Measurements from ENCODE around the gene ST3GAL5.

Gene ST3GAL5

DNA sequence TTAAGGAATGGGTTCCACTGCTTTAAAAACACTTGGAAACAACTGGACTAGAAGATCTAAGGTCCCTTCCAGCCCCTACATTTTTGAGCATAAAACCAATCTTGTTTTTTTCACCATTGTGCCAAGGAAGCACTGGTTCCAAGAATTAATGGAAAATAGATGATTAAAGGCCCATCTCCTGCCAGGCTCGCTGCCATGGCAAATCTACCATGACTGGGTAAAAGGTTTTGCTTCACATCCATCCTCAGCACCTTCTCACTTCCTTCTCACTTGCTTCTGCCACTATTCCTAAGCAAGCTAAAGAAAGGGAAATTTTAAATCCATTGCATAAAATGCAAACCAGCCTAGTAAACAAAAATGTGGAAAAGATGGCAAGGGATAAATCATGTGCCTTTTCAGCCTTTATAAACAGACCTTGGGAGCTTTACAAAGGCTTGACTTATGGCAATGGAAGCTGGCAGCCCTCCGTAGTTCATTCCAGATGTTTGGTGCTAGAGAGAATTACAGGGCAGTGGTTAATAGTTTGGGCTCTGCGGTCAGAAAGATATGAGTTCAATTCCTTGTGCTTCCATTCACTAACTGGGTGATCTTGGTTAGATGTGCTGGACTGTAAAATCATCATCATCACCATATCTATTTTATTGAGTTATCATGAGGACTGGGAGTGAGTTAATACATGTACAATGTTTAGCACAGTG is 27.0 kb upstream of the ST3GAL5 start:
- DNase-seq, result no peak

- no peak for DNase-seq
These were observed 26.1 kb upstream of the ST3GAL5 start for GRCh38 chr2:85914922-85915321.

- no peak for DNase-seq
These were observed 25.4 kb upstream of the ST3GAL5 start for GRCh38 chr2:85913884-85914881.

GRCh38 chr2:85911814-85912692 is 23.3 kb upstream of the ST3GAL5 start:
- DNase-seq, result no peak

- DNase-seq, result no peak
These were observed 22.3 kb upstream of the ST3GAL5 start for GRCh38 chr2:85911097-85911496.

DNA sequence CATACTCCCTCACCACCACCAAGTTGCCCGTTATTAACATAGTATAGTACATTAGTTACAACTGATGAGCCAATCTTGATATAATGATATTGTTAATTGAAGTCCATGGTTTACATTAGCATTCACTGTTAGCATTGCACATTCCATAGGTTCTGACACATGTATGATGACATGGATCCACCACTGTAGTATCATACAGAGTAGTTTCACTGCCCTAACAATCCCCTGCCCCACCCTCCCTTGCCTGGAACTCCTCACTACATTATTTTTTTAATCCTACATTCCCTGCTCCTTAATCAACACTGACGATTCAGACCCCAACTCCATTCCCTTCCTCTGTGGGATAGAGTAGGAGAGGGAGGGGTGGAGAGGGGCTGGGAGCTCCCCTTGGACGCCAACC is 20.2 kb upstream of the ST3GAL5 start:
- no peak for DNase-seq

- no peak for DNase-seq
These were observed 19.7 kb upstream of the ST3GAL5 start for GRCh38 chr2:85908506-85908905.

DNA sequence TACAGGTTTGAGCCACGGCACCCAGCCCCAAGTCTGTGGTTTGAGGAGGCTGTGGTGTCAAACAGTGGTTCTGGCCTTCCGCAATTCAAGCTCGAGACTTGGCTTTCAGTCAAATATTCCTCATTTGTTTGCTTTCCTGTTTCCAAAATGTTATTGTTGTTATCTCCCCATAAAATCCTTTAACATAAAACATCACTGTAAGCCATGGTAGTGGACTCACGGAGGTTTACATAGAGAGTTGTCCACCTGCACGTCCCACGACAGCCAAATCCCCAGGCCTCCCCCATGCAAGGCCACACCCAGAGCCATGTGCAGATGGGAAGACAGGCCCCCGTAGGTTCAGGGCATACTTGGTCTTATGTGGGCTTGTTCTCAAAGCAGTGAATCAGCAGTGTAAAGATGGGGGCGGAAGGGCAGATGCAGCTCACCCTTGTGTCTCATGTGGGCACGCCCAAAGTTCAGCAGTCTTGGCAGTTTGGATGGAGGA is 18.9 kb upstream of the ST3GAL5 start:
- no peak for DNase-seq

DNA sequence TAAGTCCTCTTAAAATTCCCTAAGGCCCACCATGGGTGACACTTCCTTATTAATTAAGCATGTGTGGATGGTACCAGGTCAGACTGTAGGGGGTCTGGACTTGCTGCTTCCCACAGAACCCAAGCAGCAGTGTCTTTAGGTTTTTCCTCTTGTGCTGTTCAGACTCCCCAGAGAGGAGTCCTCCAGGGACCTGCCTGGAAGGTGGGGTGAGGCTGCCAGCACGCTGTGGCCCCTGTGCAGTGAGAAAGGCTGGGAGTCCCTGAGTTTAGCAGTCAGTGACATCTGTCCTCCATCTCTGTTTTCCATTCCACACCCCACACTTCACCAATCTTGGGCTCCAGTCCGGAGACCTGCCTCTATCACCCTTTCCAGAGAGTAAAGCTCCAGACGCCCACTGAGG is 18.0 kb upstream of the ST3GAL5 start:
- no peak for DNase-seq

- no peak for DNase-seq
These were observed 17.1 kb upstream of the ST3GAL5 start for GRCh38 chr2:85905891-85906290.

DNA sequence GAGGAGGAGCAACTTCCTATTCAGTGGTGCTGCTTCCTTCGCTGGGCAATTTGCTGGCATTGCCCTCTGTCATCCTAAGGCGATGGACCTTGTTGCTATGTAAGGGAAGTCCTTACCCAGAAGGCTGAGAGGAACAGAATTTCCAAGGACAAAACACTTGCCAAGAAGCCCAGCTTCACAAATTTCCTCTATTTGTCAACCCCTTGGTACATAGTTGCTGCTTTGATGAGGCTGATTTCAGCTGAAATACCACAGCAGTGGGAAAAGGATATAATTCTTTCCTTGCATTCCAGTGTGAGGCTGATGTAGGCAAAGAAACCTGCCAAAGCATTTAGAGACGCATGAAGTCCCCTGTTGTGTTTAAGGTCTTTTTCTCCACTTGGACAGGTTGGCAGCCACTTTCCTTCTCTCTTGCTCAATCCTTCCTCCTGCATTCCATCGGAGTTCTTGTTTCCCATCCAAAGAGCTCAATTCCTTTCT is 16.4 kb upstream of the ST3GAL5 start:
- DNase-seq, result no peak

DNA sequence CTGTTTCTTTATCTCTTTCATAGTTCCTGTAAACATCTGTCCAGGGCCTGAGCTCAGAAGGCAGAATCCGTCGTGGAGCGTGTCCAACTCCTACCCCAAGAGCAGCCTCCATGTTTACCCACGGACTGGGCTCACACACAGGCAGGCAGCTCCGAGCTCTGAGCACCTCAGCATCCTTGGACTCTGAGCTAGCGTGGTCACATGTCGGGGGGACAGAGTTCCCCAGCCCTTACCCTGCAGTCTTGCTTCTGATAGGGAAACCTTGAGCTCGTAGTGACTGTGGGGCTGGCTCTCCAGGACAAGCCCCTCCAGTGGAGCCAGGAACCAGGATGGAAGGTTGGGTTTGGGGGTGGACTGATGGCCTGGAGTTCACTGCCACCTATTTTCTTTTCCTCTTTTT is 15.1 kb upstream of the ST3GAL5 start:
- no peak for DNase-seq

GRCh38 chr2:85902496-85902895 is 13.7 kb upstream of the ST3GAL5 start:
- no peak for DNase-seq

- DNase-seq, result no peak
These were observed 12.4 kb upstream of the ST3GAL5 start for GRCh38 chr2:85901155-85901554.

DNA sequence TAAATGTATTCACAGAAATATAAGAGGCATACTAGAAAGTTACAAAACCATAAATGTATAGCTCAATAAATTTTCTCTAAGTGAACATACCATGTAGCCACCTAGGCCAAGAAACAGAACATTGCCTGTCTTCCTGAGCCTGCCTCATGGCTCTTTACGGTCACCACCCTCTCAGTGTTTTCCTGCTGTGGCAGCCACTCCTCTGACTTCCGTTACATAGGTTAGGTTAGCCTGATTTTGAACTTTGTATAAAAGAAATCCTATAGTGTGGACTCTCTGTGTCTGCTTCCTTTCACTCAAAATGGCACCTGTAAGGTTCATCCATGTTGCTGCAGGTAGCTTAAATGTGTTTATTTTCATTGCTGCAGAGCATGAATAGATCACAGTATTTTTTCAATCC is 11.6 kb upstream of the ST3GAL5 start:
- no peak for DNase-seq

DNA sequence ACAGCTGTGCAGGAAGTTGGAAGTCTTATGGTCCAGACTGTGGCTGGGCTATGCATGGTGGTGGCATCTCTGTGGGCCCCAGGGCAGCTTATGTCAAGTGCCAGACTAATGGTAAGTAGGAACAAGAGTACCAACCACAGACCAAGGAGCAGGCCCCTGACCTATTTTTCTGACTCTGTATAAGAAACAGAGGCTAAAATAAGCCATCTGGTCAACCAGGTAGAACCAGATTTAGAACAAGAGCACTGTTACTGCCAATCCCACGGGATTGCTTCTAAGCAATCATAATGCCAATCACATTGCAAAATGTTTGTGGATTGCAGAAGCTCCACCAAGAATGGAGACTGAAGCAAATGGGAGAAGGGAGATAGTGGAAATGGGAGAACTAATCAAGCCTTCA is 11.1 kb upstream of the ST3GAL5 start:
- DNase-seq, result no peak

DNA sequence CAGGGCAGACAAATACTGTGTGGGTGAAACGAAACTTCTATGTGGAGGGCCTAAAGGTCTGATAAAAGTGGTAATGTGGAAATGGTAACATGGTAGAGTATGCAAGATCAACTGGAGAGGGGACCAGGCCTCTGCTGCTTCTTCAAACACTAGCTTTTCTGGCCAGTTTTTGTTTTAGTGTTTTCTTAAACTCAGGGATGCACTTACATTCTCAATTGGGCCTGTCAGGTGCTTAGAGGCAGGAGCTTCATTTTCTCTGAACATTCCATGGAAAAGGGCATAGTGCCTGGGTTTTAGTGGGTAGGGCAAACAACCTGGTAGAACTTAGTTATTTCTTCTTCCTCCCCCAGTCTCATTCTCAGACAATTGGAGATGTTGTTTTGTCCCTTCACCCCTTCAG is 10.5 kb upstream of the ST3GAL5 start:
- DNase-seq, result no peak

GRCh38 chr2:85898881-85899280 is 10.1 kb upstream of the ST3GAL5 start:
- DNase-seq, result no peak

DNA sequence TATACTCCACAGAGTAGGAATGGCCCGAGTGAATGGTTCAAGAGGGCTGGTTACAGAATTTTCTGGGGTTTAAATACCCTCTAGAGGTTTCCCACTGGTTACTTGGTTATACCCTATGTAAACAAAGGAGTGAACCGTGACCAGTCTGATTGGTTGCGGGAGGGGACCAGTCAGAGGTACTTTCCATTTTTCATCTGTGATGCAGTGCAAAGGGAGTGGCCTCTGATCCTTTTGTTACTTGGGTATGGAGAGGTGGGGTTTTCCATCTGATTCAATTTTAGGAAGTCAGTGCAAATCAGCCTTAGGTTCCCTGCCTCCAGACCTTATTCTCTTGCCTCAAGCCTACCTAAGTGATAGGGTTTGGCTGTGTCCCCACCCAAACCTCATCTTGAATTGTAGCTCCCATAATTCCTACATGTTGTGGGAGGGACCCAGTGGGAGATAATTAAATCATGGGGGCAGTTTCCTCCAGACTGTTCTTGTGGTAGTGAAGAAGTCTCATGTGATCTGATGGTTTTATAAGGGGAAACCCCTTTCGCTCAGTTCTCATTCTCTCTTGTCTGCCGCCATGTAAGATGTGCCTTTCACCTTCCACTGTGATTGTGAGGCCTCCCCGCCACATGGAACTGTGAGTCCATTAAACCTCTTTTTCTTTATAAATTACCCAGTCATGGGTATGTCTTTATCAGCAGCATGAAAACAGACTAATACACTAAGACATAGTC is 5.9 kb upstream of the ST3GAL5 start:
- peak; percentile 35 for DNase-seq

- DNase-seq, result no peak
These were observed 4.9 kb upstream of the ST3GAL5 start for GRCh38 chr2:85893428-85894258.
